HG03108 (cell line): ENCODE measurements around the gene PTPRN2.

Experiments used
- ATAC-seq: cut with Tn5 transposase; IDR thresholded peaks from one replicate; pipeline ENCODE4 v1.9.1; 2021; ENCODE audit warnings: moderate library complexity; ENCODE audit not compliant: unreplicated experiment

The PTPRN2 gene

DNA sequence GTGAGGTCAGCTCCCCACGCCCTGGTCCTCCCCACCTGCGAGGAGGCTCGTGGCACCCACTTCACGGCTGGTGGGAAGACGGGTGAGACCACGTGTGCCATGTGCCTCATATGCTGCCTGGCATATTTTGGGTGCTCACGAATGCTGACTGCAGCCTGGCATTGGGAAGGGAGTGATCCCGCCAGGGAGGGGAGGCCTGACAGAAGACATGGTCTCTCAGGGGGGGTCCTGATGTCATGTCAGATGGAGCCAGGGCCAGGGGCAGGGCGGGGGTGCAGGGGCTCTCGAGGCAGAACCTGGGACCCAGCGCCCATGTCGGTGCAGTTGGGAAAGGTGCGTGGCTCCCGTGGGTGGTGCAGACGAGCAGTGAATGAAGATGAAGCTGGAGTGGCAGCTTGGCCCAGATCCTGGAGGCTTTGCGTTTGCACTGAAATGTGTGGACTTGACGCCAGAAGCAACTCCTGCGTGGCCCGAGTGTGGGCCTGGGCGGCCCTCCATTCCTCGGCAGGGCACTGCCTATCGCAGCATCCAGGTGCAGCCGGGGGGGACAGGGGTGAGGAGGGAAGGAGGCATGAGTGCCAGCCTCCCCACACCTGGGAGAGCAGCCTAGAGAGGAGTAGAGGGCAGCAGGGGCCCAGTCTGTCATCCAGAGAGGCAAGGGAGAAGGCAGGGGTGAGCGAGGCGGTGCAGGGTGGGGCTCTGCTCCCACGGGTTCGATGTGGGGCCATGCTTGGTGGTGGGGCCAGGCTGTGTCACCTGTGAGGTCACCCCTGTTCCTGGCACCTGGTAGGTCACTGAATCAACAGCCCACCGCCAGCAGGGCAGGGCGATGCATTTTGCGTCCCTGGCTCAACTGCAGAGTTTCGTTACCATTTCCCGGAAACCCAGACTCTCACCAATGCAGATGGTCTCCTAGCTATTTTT is 865.2 kb downstream of the PTPRN2 start:
- ATAC-seq = no peak

DNA sequence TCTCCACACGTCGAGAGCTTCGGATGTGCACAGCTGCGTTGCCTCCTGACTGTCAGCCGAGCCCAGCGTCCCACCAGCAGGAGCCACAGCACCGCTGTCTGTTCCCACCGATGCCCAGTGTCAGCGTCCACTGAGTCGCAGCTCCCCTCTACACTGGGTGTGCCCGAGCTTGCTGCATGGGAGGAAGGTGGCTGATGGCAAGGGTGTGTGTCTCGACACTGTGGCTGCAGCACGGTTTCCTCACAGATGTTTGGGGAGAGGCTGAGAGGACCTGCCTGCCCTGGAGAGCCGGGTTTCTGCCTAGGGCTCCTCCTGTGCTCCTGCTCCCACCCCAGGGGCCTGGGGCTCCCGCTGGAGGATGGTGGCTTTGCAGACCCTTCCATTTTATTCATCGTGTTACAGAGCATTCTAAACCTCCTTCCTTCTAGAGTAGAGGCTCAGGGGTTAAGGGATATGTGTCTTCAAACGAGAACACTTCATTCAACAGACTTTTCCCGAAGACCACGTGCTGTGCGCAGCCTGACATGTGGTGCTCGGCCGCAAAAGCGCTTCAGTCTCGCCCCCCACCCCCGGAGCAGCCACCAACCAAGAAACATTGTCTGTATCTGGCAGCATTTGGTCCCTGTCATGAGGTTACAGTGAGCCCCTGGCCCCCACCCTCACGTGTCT is 866.0 kb downstream of the PTPRN2 start:
- no peak for ATAC-seq

DNA sequence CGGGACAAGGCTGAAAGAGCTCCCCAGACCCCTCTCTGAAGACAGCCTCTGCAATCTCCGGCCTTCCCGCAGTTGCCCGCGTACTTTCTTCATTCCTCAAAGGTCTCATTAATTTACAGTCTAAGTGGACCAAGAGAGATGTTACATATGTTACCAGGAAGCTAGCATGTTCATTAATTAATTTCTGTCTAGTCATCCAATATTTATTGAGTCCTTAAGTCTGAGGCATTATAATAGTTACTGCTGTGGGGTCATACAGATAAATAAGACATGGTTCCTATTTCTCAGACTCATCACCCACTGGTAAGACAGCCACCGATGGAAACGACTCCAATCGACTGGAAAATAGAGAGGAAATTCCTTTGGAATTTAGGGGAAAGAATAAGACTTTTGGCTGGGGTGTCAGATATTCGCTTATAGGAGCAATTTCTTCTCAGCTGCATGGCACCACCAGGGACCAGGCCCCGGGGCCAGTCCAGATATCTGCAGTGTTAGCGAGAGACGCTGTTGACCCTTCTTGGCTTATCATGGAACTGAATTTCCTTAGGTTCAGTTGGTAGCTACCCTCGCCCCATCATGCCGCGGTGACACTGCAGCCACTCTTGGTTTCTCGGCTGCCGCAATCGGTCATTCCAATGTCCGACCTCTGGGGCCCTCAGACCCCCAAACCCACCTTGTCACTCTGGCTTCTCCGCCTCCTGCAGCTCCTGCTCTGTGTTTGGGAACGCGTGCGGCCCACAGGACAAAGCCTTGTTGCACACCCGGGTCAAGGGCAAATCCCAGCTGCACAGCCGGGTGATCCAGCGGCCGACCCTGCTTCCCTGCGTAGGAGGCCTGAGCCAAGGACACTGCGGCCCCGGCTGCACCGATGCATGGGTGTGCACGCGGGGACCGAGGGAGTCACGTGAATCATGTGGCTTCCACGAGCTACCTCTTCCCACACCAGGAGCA is 867.6 kb downstream of the PTPRN2 start:
- no peak for ATAC-seq

GRCh38 chr7:157719008-157719682 is 868.5 kb downstream of the PTPRN2 start:
- no peak for ATAC-seq

DNA sequence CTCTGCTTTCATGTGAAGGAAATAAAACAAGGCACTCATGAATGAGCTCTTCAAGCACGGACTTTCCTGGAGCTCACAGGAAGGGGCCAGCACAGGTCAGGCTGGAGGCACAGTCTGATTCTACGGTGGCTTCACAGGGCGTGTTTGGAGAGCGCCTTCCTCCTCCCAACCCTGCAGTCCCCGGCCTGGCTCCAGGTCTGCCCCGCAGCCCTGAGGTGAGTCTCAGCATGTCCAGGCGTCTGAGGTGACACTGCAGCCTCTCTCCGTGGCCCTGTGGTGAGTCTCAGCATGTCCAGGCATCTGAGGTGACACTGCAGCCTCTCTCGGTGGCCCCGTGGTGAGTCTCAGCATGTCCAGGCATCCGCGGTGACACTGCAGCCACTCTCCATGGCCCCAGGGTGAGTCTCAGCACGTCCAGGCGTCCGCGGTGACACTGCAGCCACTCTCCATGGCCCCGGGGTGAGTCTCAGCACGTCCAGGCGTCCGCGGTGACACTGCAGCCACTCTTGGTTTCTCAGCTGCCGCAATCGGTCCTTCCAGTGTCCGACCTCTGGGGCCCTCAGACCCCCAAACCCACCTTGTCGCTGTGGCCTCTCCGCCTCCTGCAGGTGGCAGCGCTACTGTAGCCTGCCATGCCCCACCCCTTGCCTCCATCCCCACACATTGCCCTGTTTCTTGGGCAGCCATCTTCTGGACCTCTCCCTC is 869.2 kb downstream of the PTPRN2 start:
- ATAC-seq = no peak

- ATAC-seq = no peak
Measured at GRCh38 chr7:157717211-157718174, 870.1 kb downstream of the PTPRN2 start.

- ATAC-seq = no peak
Measured at GRCh38 chr7:157715938-157716280, 871.7 kb downstream of the PTPRN2 start.

DNA sequence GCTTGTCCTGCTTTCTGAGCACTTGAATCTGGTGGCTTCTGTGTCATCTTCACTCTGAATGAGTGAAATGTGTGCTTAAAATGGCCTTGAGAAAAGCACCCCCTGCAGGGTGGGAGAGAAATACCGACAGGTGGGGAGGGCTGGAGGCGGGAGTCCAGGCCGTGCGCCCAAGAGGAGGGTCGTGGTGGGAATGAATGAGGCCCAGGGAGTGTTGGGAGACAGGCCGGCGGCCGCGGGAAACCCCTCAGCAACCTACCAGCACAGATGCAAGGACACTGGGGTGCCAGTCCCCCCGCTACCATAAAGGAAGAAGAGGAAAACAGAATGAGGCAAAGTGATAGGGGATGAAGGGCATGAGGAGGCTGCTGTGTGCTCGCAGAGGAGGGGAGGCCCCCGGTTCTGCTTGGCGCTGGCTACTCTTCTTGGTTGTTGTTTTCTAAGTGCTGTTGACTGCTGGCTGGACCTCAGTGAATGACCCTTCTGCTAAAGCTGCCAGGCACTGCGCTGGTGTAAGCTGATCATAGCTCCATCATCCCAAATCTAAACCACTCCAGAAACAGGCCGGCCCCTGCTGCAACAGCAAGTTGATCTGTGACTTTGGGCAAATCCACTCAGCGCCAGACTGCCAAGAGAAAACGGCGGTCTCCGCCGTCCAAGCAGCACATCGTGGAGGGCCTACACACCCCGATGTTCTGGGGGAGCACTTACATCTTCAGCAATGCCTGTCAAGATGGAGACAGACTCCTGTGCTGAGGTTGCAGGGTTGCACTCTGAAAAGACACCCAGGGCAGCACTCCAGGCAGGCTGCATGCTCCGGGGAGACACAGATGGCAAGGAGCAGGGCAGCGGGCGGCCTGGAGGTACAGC is 872.3 kb downstream of the PTPRN2 start:
- ATAC-seq = no peak

DNA sequence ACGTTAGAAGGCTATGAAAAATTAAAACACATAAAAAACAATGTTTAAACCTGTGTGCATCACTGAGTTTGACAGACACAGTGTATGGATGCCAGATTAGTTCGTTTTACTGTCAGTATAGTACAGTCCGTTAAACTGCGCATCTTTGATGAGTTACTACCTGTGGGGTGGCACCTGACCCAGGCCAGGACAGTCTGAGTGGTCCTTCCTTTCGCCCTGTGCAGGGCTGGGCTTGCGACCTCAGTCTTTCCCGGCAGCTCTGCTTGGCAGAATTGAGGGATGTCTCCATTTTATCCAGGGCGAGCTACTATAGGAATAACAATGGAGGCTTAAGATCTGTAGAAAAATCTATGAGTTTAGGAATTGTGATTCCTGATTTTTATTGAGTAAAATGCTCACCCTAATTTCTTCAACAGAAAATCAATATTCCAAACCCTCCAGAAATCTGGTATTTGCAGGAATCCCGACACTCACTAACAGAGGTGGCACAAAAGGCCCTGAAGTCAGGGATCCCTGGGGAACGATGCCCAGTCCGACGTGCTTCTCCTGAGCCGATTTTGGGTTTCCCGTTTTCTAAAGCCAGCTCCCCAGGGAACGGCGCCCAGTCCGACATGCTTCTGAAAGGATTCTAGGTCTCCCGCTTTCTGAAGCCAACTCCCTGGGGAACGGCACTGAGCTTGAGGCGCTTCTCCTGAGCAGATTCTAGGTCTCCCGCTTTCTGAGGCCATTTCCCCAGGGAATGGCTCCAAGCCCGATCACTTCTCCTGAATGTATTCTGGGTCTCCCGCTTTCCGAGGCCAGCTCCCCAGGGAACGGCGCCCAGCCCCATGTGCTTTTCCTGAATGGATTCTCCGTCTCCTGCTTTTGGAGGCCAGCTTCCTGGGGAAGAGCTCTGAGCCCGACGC is 873.2 kb downstream of the PTPRN2 start:
- no peak for ATAC-seq

DNA sequence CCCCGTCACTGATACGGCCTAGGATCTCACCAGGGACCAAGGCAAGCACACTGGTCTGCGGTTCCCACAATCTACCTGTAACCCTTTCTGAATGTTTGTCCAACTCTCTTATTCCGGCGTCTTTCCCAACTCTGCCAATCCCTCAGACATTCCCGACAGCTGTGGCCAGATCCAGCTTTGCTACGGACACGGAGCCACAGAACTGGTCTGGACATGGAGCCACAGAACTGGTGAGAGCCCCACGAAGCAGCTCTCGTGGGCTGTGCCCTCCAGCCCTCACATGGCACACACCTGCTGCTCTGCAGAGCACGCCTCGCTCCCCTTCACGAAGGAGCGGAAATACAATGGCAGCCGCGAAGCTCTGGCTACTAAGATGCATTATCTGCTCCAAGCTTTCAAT is 874.0 kb downstream of the PTPRN2 start:
- no peak for ATAC-seq

GRCh38 chr7:157712666-157713235 is 874.9 kb downstream of the PTPRN2 start:
- ATAC-seq = no peak

GRCh38 chr7:157711353-157711888 is 876.2 kb downstream of the PTPRN2 start:
- ATAC-seq = no peak

DNA sequence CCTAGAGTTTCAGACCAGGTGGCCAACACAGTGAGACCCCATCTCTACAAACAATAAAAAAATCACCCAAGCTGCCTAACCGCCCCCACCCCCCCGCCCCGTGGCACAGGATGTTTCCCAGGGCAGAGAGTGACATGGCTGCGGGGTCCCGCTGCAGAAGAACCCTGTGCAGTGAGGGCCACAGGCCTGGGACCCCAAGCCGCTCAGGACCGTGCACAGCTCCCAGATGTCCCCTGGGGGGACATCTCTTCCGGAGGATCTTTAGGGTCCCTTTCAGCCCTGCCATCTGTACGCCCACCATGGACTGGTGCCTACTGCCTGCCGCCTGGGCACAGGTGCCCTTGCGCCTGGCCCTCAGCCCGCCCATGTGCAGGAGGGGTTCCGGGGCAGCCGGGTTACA is 877.2 kb downstream of the PTPRN2 start:
- no peak for ATAC-seq

- ATAC-seq = no peak
Measured at GRCh38 chr7:157709531-157710251, 877.9 kb downstream of the PTPRN2 start.

DNA sequence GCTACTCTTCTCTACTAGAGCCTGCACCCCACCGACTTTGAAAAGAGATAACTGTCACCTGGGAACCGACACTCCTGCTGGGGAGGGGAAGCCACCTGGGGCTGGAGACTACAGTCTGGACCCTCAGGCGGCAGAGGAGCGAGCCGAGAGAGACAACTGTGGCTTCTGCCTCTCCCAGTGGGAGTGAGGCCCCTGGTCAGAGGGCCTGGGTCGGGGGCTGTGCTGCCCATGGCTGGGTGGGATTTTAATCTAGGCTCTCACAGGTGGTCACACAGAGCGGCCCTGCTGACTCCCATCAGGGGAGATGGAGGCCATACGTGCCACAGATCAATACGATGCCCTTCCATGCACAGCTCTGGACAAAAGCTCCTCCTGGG is 878.7 kb downstream of the PTPRN2 start:
- ATAC-seq = no peak
